HCT116 (cell line): Measurements from ENCODE around the gene SMIM33. TPM values are rescaled to one million over a fixed set of nuclear protein-coding genes. Genes with fewer than 3 reads are reported as not detected.
"Not testable (repeated sequence)": the region's sequence is repeated elsewhere in the genome, so short reads cannot be mapped to it uniquely, and the experiment has no call there.

ENCODE experiments used
- ATAC-seq: fragments of 200-7000 bp; cut with Tn5 transposase; 2 replicates; pipeline ENCODE4 v1.9.1; 2020; ENCODE audit warnings: mild to moderate bottlenecking, moderate library complexity
- BruUV-seq: library from RNA; stranded (reverse); fragments of 400-500 nt; replicated peaks from 2 replicates; lab custom pipeline; 2021; lab: Mats Ljungman, UMichigan
- CTCF ChIA-PET: fragments of 300-600 bp; sonication (Branson Sonifier 250); formaldehyde crosslinking; loops from one replicate; lab custom pipeline; 2021; ENCODE audit warnings: antibody characterized with exemption; lab: Charles Lee
- POLR2A ChIA-PET: fragments of 300-600, 350-600 bp; sonication (Branson Sonifier 250); formaldehyde crosslinking; loops from one replicate; lab custom pipeline; 2021; ENCODE audit warnings: antibody characterized with exemption; lab: Charles Lee
- RAD21 ChIA-PET, 2 experiments: fragments of 300-600 bp; sonication (Branson Sonifier 250); formaldehyde crosslinking; loops; one replicate each; lab custom pipeline; 2023; ENCODE audit warnings: low total read pairs in 2 of 2; ENCODE audit not compliant: uncharacterized antibody in 2 of 2, unreplicated experiment in 2 of 2, low non-redundant PET in 1 of 2; lab: Charles Lee
- DNase-seq: peaks from one replicate; pipeline ENCODE4 v3.0.0-alpha.2; 2010; ENCODE audit warnings: low read depth, low spot score
- H2AFZ ChIP-seq: fragments of 200-600 bp; shearing (Covaris generic), sonication (generic); 2 replicates; pipeline ENCODE4 v1.6.1; 2017; ENCODE audit warnings: low read depth, mixed run types, mixed read lengths, antibody characterized with exemption, low read length; ENCODE audit not compliant: poor library complexity, severe bottlenecking
- H3K27ac ChIP-seq: 2 replicates; pipeline ENCODE4 v1.5.1; 2012; ENCODE audit warnings: low read depth, low read length
- H3K27me3 ChIP-seq: fragments of 200-600 bp; sonication (generic); 2 replicates; pipeline ENCODE4 v1.6.1; 2016; ENCODE audit warnings: mixed run types, low read length, mixed read lengths; ENCODE audit not compliant: insufficient read depth
- H3K36me3 ChIP-seq, 2 experiments: fragments of 200-500 bp in 1 of 2; fragments of 200-600 bp in 1 of 2; sonication (Bioruptor generic) in 1 of 2; sonication (generic) in 1 of 2; 2 replicates each; pipeline versions ENCODE4 v1.5.1 to v1.6.1; 2014 to 2016; ENCODE audit warnings: low read length in 2 of 2, inconsistent platforms in 1 of 2, mixed read lengths in 1 of 2, mixed run types in 1 of 2; ENCODE audit not compliant: insufficient read depth in 2 of 2, control insufficient read depth in 1 of 2
- H3K4me1 ChIP-seq, 2 experiments: fragments of 200-600 bp in 1 of 2; sonication (generic) in 1 of 2; 2 replicates each; pipeline versions ENCODE4 v1.5.1 to v1.6.1; 2012 to 2017; ENCODE audit warnings: low read length in 2 of 2, inconsistent platforms in 1 of 2, mild to moderate bottlenecking in 1 of 2, mixed read lengths in 1 of 2, mixed run types in 1 of 2, moderate library complexity in 1 of 2; ENCODE audit not compliant: insufficient read depth in 2 of 2, control insufficient read depth in 1 of 2
- H3K4me2 ChIP-seq: fragments of 200-600 bp; sonication (generic); 2 replicates; pipeline ENCODE4 v1.6.1; 2017; ENCODE audit warnings: mixed run types, low read length, mixed read lengths
- H3K4me3 ChIP-seq, 2 experiments: fragments of 200-600 bp in 1 of 2; sonication (generic) in 1 of 2; replicated peaks in 1 of 2; 2 replicates each; pipeline ENCODE4 v1.5.1; 2011 to 2016; ENCODE audit warnings: low read length in 2 of 2, control low read depth in 1 of 2, low read depth in 1 of 2, mild to moderate bottlenecking in 1 of 2, mixed read lengths in 1 of 2, mixed run types in 1 of 2
- H3K79me2 ChIP-seq: fragments of 200-600 bp; sonication (generic); 2 replicates; pipeline ENCODE4 v1.6.1; 2017; ENCODE audit warnings: mild to moderate bottlenecking, mixed run types, low read length, moderate library complexity, mixed read lengths; ENCODE audit not compliant: insufficient read depth
- H3K9ac ChIP-seq: fragments of 200-600 bp; sonication (generic); 2 replicates; pipeline ENCODE4 v1.6.1; 2016; ENCODE audit warnings: low read length, mixed read lengths
- H3K9me2 ChIP-seq: fragments of 200-600 bp; sonication (generic), shearing (Covaris generic); 2 replicates; pipeline ENCODE4 v1.6.1; 2017; ENCODE audit warnings: mixed run types, mild to moderate bottlenecking, moderate library complexity; ENCODE audit not compliant: insufficient read depth
- H3K9me3 ChIP-seq, 2 experiments: fragments of 200-500 bp in 1 of 2; fragments of 200-600 bp in 1 of 2; sonication (Bioruptor generic) in 1 of 2; sonication (generic) in 1 of 2; 2 replicates each; pipeline ENCODE4 v1.6.1; 2014 to 2017; ENCODE audit warnings: low read length in 2 of 2, mixed read lengths in 2 of 2, inconsistent platforms in 1 of 2, low read depth in 1 of 2, mild to moderate bottlenecking in 1 of 2, mixed run types in 1 of 2, moderate library complexity in 1 of 2; ENCODE audit not compliant: control insufficient read depth in 1 of 2, insufficient read depth in 1 of 2
- H4K20me1 ChIP-seq: fragments of 200-600 bp; sonication (generic), shearing (Covaris generic); 2 replicates; pipeline ENCODE4 v1.6.1; 2017; ENCODE audit warnings: mixed run types, mild to moderate bottlenecking, moderate library complexity; ENCODE audit not compliant: insufficient read depth
- EGR1 ChIP-seq: IDR thresholded peaks from 2 replicates; pipeline ENCODE4 v1.6.1; 2012; ENCODE audit warnings: low read depth
- SIN3A ChIP-seq: IDR thresholded peaks from 2 replicates; pipeline ENCODE4 v1.6.1; 2012; ENCODE audit warnings: low read depth
- intact Hi-C: fragments of 100-400 bp; cut with micrococcal nuclease; formaldehyde crosslinking; loops from 2 replicates; pipeline ENCODE4 v1.10.0; 2022
- total RNA-seq: library from RNA; stranded (reverse); gene quantifications from one replicate; pipeline ENCODE4 v1.2.1, GENCODE V29; 2021; ENCODE audit not compliant: unreplicated experiment

The SMIM33 gene
- total RNA-seq, 1 experiment from 2014 or later, result not detected

DNA sequence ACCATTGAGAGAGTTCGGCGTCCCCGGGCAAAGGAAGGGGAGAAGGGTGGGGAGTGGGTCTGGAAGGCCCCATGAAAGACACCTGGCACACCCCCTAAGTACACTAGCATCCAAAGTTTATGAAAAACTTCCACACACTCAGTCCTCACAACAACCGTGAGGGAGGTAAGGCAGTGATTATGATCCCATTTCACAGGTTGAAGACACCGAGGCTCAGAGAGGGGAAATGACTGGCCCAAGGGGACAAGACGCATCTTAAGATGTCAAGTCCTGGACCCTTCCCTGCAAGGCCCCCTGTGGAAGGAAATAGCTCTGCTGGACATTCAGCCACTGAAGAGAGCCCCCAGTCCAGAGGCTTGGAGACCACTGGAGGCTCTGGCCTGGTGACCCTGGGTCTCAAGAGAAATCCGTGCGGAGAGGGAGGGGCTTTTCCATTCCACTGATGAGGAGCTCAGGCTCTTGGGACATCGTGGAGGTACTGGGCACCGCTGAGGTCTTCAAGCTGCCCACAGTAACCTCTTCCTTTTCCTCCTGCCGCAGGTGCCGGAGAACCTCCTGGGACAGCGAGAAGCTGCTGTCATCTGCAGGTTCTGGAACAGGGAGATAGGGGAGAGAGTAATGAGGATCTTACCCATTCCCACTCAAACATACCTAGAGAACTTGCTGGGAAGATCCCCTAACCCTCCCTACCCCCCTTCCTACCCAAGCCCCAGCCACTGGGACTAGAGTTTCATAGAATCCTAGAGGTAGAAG is 5.2 kb downstream of the SMIM33 start:
- no peak for ATAC-seq
- ChIA-PET RAD21 (no interaction called here), POLR2A (no interaction called here), CTCF (no interaction called here)
- no peak overlapping the region for H3K4me3 ChIP-seq
- H3K9ac ChIP-seq, result no peak overlapping the region
- DNase-seq, result no peak
- TF ChIP-seq SIN3A (no peak), EGR1 (no peak)
- H3K27me3 ChIP-seq, result no peaks in the 10 kb centered on the region
- H4K20me1 ChIP-seq, result no peaks in the 10 kb centered on the region
- H3K4me2 ChIP-seq, result no peak overlapping the region
- intact Hi-C loops, result no loop called here
- H3K27ac ChIP-seq, result no peak overlapping the region
- H3K9me3 ChIP-seq, result no peaks in the 10 kb centered on the region
- H2AFZ ChIP-seq, result no peak overlapping the region
- H3K4me1 ChIP-seq, result peaks cover 15% of the 10 kb centered on the region in 2 experiments; a peak in 3 of 4 replicates
- BruUV-seq, result no TSS peak
- no peaks in the 10 kb centered on the region for H3K79me2 ChIP-seq
- H3K36me3 ChIP-seq, result 0 out of 4 replicates have a peak, but pooled peaks cover 0 to 2% of the 10 kb centered on the region in 2 experiments
- H3K9me2 ChIP-seq, result no peaks in the 10 kb centered on the region

- DNase-seq, intact Hi-C loops: not testable (repeated sequence)
Observed at GRCh38 chr5:139478657-139479423, 8.0 kb downstream of the SMIM33 start.

GRCh38 chr5:139479729-139480128 is 8.9 kb downstream of the SMIM33 start:
- H3K4me3 ChIP-seq, H3K36me3 ChIP-seq, H3K9ac ChIP-seq, RAD21 ChIA-PET, BruUV-seq, H2AFZ ChIP-seq, H4K20me1 ChIP-seq, ATAC-seq, H3K9me2 ChIP-seq, H3K27me3 ChIP-seq, H3K4me2 ChIP-seq, intact Hi-C loops, CTCF ChIA-PET, H3K27ac ChIP-seq, POLR2A ChIA-PET, DNase-seq, H3K79me2 ChIP-seq, H3K9me3 ChIP-seq: not testable (repeated sequence)
- peaks cover 26 to 30% of the 10 kb centered on the region in 2 experiments for H3K4me1 ChIP-seq

More at GRCh38 chr5:139478657-139479423, 8.0 kb downstream of the SMIM33 start:
- peaks cover 26 to 33% of the 10 kb centered on the region in 2 experiments for H3K4me1 ChIP-seq
- H3K9ac ChIP-seq, H3K9me2 ChIP-seq, H2AFZ ChIP-seq, H3K36me3 ChIP-seq, ATAC-seq, CTCF ChIA-PET, H4K20me1 ChIP-seq, H3K4me3 ChIP-seq, POLR2A ChIA-PET, H3K27ac ChIP-seq, H3K4me2 ChIP-seq, H3K9me3 ChIP-seq, BruUV-seq, RAD21 ChIA-PET, H3K27me3 ChIP-seq, H3K79me2 ChIP-seq: not testable (repeated sequence)
